Measurements from ENCODE around the gene PRCC. TPM values are rescaled to one million over a fixed set of nuclear protein-coding genes. Genes with fewer than 3 reads are reported as not detected.

The PRCC gene
- total RNA-seq, 1 experiment from 2014 or later, result 45.4 TPM

GRCh38 chr1:156808186-156809030, 41.1 kb downstream of the PRCC start:
- DNase-seq (ENCODE audit: low spot score), result no peak
- in situ Hi-C loops (cut with HindIII; ENCODE audit: low sequenced_read_pairs), result no loop called here

DNA sequence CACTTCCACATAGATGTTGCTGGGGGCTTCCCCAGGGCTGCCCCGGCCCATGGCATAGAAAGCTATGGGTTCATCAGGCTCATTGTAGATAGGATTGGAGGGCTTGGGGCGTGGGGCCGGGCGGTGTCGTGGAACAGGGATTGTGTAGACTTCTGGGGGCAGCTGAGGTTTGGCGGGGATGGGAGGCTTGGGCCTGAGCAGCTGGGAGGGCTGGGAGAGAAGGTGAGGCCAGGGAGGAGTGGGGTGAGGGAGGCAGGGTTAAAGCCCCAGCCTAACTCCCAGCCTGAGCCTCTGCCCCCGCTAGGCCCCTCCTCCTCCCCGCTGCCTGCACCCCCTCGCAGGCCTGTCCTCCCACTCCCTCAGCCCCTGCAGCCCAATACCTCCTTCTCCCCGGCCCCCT, 41.9 kb downstream of the PRCC start:
- in situ Hi-C loops (cut with HindIII; ENCODE audit: low sequenced_read_pairs), result no loop called here
- DNase-seq (ENCODE audit: low spot score), result no peak

GRCh38 chr1:156809711-156810366, 42.5 kb downstream of the PRCC start:
- in situ Hi-C loops (cut with HindIII; ENCODE audit: low sequenced_read_pairs), result no loop called here
- DNase-seq (ENCODE audit: low spot score), result no peak

- DNase-seq (ENCODE audit: low spot score), result no peak
- in situ Hi-C loops (cut with HindIII; ENCODE audit: low sequenced_read_pairs), result no loop called here
Measured at GRCh38 chr1:156811168-156811567, 43.8 kb downstream of the PRCC start.

GRCh38 chr1:156812293-156812990, 45.1 kb downstream of the PRCC start:
- in situ Hi-C loops (cut with HindIII; ENCODE audit: low sequenced_read_pairs), result no loop called here

DNA sequence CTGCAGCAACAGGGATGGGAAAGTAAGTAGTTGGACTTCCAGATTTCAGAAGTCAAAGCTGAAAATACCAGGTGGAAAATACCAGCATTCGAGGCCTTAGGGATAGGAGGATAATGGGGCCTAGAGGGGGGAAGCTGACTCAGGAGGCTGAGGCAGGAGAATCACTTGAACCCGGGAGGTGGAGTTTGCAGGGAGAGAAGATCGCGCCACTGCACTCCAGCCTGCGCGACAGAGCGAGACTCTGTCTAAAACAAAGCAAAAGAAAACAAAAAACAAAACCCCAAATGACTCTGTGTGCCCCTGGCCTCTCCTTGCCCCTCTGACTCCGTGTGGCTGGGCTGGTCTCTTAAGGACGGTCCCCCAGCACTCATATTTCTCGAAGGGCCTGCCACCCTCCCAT, 46.0 kb downstream of the PRCC start:
- DNase-seq (ENCODE audit: low spot score), result no peak
- in situ Hi-C loops (cut with HindIII; ENCODE audit: low sequenced_read_pairs), result no loop called here

More at GRCh38 chr1:156812293-156812990, 45.1 kb downstream of the PRCC start:
- DNase-seq (ENCODE audit: low spot score), result no peak

DNA sequence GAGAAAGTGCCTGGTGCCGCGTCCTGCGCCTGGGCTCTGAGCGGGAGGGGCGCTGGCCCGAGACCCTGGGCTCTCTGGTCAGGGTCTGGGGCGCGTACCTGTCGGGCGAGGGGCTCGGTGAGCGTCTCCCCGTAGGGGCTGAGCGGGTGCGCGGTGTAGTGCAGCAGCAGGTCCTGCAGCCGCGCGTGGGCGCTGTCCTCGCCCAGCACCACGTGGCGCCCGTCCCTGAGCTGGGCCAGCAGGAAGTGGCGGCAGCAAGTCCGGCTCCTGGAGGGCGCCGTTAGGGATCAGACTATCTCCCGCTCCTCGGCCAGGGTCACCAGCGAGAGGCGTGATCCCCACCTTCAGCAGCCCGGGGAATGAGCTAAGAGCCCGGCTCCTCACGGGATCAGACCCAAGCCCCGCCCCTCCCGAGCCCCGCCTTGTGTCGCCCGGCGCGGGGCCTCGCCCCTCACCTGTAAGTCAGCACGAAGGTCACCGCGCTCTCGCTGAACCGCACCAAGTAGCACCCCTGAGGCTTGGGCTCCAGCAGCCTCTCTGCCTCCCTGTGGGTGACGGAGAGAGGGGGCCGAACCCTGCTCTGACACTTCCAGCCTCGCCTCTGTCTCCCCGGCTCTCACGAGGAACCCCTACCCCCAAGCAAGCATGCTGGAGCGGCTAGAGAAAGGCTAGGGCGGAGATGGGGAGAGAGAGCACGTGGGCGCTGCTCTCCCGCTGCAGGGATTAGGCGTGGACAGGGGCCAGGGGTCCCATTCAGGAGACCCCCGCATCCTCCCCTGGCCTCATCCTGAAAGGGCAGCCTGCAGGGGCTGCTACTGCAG, 46.6 kb downstream of the PRCC start:
- peak; percentile 24 for DNase-seq (ENCODE audit: low spot score)
- in situ Hi-C loops (cut with HindIII; ENCODE audit: low sequenced_read_pairs), result no loop called here

- in situ Hi-C loops (cut with HindIII; ENCODE audit: low sequenced_read_pairs), result no loop called here
Measured at GRCh38 chr1:156814571-156815260, 47.4 kb downstream of the PRCC start.

DNA sequence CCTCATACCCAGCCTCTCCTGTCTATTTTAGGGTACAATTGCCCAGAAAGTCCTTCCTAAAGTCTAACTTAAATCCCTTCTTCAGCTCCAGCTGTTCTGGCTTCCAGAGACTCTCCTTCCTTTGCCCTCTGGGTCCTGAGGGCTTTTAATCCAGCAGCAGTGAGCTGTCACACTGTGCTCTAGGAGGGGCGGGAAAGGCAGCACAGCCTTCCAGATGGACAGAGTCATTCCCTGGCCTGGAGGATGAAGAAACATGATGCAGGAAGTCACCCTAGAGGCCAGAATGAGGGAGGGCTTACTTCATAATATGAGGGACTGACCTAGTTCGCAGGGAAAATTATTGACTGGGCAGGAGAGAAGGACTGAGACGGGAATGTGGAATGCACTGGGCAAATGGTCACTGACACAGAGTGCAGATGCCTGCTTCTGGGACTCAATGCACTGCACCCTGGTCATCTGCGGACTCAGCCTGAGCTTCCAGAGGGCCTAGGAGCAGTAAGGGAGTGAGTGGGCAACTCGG, 48.0 kb downstream of the PRCC start:
- no peak for DNase-seq (ENCODE audit: low spot score)

More at GRCh38 chr1:156814571-156815260, 47.4 kb downstream of the PRCC start:
- no peak for DNase-seq (ENCODE audit: low spot score)

DNA sequence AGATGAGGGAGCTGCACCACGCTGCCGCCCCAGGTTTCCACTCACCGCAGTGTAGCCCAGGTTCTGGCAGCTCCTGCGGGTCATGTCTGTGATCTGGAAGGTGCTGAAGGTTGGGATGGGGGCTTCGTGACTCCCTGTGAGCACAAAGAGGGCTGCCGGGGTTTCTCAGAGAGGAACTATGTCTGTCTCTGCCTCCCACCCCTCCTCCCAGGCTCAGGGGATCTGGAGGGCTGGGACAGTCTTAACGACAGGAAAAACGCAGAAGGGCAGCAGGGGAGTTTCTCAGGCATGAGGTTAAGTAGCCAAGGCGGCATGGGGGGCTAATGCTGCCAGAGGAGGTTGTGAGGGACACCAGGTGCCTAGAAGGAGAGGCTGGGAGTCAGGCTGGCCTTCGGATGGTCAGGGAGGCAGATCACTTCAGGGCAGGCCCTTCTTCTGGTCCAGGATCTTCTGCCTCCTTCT, 48.7 kb downstream of the PRCC start:
- no peak for DNase-seq (ENCODE audit: low spot score)
- in situ Hi-C loops (cut with HindIII; ENCODE audit: low sequenced_read_pairs), result no loop called here

More for the DNA sequence above, 48.0 kb downstream of the PRCC start:
- in situ Hi-C loops (cut with HindIII; ENCODE audit: low sequenced_read_pairs), result no loop called here

DNA sequence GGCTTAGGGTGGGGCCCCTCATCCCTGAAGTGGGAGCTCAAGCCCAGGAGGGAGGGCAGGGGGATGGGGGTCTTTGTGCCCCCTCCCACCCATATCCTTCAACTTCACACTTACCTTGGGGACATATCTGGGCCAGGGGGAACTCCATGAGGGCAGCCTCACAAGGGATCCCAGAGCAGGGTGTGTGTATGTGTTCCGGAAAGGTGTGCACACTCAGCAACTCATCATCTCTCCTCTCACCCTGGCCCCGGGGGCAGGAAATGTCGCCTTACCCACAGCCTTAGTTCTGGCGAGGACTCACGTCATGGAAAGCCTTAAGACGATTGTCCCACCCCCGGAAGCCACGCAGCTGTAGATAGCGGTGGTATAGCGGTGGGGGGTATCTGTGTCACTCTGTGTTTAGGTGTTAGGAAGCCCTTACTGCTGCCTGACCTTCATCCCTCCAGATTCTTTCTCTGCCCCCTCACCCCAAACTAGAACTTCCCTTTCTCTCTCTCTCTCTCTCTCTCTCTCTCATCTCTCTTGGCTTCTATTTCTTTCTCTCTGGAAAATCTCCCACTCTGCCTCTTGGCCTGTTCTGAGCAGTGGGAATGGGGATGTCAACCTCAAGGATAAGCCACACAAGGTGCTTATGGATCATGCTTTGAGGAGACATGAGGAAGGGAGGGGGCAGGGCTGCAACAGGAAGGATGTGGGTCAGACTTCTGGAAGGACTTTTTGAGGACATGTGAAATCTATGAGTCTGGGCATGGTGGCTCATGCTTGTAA, 49.4 kb downstream of the PRCC start, which contains the start of gene SH2D2A:
Gene SH2D2A (minus strand): TSS at position 288 of the 768 bp plus-strand sequence. CDS start 140 bp downstream, at position 148.
- DNase-seq (ENCODE audit: low spot score), result no peak
- in situ Hi-C loops (cut with HindIII; ENCODE audit: low sequenced_read_pairs), result no loop called here

DNA sequence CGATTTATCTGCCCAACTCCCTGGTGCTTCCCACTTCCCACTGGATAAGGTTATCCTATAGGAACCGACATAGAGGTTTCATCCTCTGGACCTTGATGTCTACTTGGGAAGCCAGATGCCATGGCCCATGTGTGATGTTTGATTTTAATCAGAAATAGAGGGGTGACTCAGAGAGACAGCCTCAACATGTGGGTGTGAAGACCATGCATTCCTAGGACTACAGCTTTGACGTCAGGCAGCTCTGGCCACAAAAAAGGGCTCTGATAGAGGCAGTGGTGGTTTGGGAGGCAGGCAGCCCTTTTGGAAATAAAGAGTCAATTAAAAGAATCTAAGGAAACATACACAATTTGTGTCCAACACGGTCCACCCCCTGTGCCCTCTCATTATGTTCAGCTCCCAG, 54.5 kb downstream of the PRCC start:
- DNase-seq (ENCODE audit: low spot score), result no peak
- in situ Hi-C loops (cut with HindIII; ENCODE audit: low sequenced_read_pairs), result no loop called here

DNA sequence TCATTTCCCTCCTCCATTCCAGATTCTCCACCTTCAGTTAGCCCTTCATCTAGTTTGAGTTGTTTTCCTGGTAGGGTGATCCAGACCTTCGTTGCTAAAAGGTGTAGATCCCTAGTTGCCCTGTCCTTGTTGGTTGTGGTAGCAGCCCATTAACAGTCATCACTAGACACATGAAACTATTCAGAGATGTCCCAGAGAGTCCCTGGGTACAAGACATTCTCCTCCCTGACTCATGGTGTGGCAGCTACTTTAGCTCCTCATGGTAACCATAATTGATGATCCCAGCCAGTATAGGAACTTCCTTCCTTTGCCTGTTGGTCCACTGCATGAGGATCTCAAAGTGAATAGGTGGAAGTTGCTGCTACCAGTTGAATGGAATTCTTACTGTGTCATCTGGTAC, 55.3 kb downstream of the PRCC start:
- in situ Hi-C loops (cut with HindIII; ENCODE audit: low sequenced_read_pairs), result no loop called here
- DNase-seq (ENCODE audit: low spot score), result no peak

DNA sequence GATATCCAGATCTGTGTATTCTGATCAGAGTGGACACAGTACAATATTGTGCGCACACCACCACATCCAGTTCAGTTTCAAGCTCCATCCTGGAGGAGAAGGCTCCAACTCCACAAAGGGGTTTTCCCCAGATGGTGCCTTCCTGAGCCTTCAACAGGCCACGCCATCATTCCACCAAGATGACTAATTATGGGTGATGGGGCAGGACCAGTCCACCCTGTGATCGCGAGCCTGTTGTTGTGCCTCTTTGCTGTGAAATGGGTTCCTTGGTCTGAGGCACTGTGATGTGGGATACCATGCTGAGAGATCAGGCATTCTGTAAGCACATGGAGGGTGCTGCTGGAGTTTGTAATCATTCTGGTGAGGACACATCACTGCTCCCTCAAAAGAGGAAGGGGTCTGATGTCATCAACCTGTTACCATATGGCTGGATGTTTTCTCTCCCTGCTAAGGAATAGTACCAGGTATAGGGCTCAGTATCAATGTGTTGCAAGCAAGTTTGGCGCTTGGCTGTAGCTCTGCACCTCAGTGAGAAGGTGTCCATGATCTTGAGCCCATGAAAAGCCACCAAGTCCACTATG, 56.0 kb downstream of the PRCC start:
- no peak for DNase-seq (ENCODE audit: low spot score)
- in situ Hi-C loops (cut with HindIII; ENCODE audit: low sequenced_read_pairs), result no loop called here

GRCh38 chr1:156826630-156827029, 59.3 kb downstream of the PRCC start:
- DNase-seq (ENCODE audit: low spot score), result no peak
- in situ Hi-C loops (cut with HindIII; ENCODE audit: low sequenced_read_pairs), result no loop called here

DNA sequence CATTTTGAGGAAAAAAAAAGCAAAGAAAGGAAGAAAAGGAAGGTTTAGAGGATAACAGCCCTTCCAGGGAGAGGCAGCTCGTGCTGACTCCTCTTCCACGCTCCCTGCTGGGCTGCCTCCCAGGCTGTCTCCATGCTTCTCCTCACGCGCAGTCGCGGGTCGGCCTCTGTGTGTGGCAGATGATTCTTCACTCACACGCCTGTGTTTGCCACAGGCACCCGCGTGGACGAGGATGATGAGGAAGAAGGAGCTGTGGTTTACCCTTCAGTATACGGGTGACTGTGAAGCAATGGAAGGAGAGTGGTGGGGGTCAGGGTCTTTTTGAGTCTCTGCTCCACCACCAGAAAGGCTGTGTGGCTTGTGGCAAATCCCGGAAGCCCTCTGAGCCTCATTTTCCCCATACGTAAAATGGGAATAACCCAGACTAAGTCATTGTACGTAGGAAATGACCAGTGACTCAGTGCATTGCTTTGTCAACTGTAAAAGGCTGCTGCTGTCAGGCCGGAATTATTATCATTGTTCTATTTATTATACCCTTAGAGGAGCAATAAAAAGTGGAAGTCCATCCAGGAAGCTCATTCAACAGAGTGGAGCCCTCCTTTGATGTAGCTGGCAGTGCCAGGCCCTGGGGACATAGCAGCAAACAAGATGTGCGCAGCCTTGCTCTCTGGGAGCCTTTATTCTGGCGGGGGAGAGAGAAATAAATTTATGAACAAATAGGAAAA, 61.2 kb downstream of the PRCC start:
- in situ Hi-C loops (cut with HindIII; ENCODE audit: low sequenced_read_pairs), result no loop called here
- no peak for DNase-seq (ENCODE audit: low spot score)

GRCh38 chr1:156832434-156832833, 65.1 kb downstream of the PRCC start:
- in situ Hi-C loops (cut with HindIII; ENCODE audit: low sequenced_read_pairs), result no loop called here

More at GRCh38 chr1:156832434-156832833, 65.1 kb downstream of the PRCC start:
- DNase-seq (ENCODE audit: low spot score), result no peak

Measured in G401 (cell line).